GM18520 (cell line): ENCODE measurements around the gene TMEM131.
"Not testable (repeated sequence)": the region's sequence is repeated elsewhere in the genome, so short reads cannot be mapped to it uniquely, and the experiment has no call there.

Experiments used
- ATAC-seq: cut with Tn5 transposase; IDR thresholded peaks from one replicate; pipeline ENCODE4 v1.9.1; 2021; ENCODE audit not compliant: unreplicated experiment

TMEM131 gene

GRCh38 chr2:97826266-97826847 lies 169.4 kb downstream of the TMEM131 start:
- ATAC-seq = not testable (repeated sequence)

DNA sequence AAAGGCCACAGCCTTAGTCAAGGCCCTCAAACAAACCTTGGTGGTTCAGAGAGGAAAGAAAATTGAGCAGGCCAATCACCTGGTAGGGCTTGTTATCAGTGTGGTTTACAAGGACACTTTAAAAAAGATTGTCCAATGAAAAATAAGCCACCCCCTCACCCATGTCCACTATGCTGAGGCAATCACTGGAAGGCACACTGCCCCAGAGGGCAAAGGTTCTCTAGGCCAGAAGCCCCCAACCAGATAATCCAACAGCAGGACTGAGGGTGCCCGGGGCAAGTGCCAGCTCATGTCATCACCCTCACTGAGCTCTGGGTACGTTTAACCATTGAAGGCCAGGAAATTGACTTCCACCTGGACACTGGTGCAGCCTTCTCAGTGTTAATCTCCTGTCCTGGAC lies 171.7 kb downstream of the TMEM131 start:
- ATAC-seq = not testable (repeated sequence)

GRCh38 chr2:97821862-97822261 lies 173.9 kb downstream of the TMEM131 start:
- ATAC-seq = not testable (repeated sequence)

GRCh38 chr2:97819754-97820153 lies 176.0 kb downstream of the TMEM131 start:
- no peak for ATAC-seq

- no peak for ATAC-seq
Observed at GRCh38 chr2:97816411-97816810, 179.3 kb downstream of the TMEM131 start.

DNA sequence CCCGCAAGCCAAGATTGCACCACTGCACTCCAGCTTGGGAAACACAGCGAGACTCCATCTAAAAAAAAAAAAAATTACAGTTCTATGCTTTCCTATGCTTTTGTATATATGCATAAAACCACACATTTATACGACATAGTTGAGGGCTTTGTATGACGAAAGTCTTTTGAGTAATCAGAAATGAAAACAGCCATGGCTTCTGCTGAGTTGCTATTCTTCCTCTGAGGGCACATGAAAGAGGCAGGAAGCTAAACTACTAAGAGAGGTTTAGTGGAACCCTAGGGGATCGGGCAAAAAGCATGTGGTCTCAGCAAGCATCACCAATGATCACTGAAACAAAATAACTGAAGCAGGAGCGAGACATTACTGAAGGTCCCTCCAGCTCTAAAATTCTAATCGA lies 182.8 kb downstream of the TMEM131 start:
- ATAC-seq = no peak

DNA sequence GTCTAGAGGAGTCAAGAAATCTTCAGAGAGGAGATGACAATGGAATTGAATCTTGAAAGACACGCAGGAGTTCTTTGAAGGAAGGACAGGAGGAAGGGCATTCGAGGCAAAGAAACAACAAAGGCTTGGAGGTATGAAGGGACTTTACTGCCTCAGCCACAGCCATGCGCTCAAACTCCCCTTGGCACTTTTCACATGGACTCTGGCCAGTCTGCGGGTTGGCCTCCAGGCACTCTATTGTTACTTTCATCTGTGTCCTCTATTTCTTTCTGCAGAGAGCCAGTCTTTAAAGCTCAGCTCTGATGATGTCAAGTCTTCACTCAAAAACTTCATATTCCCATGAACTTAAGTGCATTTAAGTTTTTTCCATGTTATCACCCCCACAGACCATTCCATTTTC lies 186.9 kb downstream of the TMEM131 start:
- ATAC-seq = no peak

DNA sequence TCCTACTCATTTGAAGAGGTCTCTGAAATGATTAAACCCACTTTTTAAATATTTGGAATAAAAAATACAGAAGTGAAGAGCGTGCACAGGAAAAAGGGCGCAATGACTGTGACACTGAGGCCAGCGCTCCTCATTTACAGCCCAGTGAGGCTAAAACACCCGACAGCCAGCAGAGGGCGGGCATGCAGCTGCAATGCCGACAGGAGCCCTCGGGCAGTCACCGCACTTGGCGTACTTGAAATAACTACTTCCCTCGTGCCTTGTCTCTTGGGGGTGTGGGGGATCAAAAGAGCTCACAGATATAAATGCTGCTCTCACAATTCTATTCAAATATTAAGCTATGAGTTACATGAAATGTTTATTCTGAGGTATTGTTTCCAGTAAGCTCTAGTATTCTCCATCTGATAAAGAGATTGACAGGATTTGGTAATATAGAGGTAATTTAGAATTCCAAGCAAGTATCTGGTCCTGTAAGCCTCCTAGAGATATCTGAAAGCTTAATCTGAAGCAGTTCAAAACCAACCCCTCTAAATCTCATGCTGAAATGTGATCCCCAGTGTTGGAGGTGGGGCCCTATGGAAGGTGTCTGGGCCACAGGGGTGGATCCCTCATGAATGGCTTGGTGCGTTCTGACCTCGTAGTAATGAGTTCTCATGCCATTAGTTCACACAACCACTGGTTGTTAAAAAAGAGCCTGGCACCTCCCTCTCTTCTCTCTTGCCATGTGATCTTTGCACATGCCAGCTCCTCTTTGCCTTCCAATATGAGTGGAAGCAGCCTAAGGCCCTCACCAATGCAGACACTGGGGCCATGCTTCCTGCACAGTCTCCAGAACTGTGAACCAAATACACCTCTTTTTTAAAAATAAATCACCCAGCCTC lies 188.8 kb downstream of the TMEM131 start:
- peak; percentile 65 for ATAC-seq

DNA sequence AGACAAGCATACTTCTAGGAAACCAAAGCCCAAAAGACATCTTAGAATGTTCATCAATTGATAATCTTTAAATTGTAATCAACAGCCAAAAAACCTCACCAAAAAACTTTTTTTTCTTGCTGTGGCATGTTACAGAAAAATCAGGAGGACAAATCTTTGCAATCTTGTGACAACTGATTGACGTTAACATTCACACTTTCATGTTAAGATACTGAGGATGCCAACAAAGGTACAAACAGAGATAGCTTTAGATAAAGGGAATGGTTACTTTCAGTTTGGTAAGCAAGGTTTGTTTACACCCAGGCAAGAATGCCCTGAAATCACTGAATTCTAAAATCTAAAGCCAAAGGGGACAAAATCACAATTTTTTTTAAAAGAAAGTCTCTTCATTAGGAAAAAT lies 190.0 kb downstream of the TMEM131 start:
- ATAC-seq = no peak

GRCh38 chr2:97801028-97801427 lies 194.7 kb downstream of the TMEM131 start:
- no peak for ATAC-seq

DNA sequence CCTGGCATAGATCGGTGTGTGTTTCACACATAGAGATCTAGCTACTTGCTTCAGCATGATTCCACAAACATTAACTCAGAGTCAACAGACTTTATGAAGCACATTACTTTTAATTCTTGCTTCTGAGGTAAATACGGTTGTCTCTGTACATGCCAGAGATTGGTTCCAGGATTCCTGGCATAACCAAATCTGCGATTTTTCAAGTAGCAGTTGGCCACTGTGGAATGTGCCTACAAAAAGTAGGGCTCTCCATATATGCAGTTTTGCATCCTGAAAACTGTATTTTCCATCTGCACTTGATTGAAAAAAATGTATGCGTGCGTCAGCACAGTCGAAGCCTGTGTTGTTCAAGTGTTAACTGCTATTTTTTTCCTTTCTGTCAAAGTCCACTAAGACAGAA lies 197.3 kb downstream of the TMEM131 start:
- ATAC-seq = no peak

GRCh38 chr2:97797355-97797754 lies 198.4 kb downstream of the TMEM131 start:
- no peak for ATAC-seq

DNA sequence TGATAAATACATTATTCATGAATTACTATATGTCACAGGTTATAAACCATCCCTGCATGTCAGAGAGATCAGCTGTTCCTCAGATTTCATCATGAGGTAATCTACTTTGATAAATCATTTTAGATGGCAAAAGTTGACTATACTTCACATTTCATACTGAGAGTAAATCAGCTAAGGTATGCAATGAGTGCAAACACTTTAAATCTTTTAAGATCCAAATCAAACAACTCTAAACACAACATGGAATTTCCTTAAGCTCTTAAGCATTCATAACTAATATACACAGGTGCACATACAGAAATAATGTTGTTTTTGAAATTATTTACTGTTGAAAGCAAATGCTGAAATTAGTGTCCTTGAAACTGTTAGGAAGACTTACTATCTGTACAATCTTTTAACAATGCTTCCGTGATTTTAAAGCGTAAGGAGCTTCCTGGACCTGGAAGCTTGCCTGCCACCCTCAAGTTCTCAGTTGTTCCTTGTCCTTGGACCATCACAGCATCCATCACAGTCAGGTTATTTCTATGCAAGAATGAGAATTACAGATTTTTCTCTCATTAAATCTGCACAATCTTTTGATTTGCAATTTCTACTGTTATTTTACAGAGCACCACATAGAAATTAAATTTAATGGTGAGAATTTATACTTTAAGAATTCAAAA lies 199.2 kb downstream of the TMEM131 start:
- no peak for ATAC-seq

GRCh38 chr2:97792416-97792815 lies 203.3 kb downstream of the TMEM131 start:
- no peak for ATAC-seq

DNA sequence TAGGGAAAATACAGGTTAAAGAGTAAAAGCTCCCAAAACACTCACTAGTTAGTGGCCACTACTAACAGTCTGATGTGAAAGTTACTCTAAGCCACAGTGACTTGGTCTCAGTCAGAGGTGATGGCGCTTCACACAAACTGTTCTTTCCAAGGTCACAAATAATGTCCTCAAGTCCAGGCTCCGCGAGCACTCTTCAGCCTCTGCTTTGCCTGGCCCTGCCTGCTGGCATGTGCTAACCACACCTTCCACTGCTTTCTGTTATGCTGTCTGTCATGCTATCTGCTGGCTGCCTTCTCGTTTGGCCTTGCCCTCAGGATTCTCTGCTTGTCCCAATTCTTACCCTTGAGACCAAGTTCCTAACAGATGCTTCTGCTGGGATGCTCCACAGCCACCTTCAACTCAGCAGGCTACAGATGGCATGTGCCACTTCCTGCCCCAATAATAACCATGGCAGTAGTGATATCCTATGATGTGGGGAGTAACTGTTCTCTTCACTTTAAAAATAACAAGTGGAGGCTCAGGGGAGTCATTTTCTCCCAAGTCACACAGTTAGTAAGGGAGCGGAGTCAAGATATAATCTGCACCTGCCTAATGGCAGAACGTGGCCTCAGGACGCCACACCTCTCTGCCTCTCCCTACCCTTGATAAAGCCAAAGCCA lies 206.6 kb downstream of the TMEM131 start:
- ATAC-seq = no peak

DNA sequence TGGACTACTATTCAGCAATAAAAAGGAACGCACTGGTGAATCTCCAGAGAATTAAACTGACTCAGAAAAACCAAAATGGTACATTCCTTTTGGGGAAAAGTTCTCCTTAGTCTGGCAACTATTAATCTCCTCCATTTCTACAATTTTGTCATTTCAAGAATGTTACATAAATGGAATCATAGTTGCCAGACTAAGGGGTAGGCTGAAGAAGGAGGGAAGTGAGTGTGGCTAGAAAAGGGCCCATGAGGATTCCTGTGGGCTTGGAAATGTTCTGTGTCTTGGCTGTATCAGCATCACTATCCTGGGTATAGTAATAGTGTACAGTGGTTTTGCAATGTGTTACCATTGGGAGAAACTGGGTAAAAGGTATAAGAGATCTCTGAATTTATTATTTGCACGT lies 209.9 kb downstream of the TMEM131 start:
- ATAC-seq = no peak

DNA sequence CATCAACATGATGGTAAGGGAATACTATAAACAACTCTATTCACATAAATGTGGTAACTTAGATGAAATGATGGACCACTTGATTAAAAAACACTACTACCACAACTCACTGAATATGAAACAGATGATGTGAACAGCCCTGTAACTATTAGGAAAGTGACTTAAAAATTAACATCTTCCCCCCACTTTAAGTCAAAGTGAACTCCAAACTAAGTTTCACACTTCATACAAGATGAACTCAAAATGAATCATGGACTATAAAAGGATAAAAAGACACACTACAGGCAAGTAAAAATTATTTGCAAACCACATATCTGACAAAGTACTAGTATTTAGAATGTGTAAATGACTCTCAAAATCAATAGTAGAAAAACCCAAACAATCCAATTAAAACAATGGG lies 210.8 kb downstream of the TMEM131 start:
- ATAC-seq = no peak

DNA sequence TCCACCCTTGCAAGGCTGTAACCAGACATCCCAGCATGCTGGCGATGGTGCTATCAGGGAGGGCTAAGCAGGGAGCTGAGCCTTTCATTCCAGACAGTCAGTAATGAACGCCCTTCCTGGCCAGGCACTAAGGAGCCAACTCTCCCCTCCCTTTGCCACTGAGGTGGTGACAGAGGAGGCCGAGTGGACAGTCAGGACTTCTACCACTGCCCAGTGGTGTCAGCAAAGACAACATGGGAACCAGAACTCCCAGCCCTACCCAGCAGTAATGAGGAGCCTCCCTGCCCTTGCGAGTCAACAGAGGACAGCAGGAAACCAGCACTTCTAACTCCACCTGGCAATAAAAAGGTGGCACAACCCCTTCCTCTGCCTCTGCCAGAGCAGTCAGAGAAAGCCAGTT lies 213.8 kb downstream of the TMEM131 start:
- no peak for ATAC-seq

- ATAC-seq = no peak
Observed at GRCh38 chr2:97779141-97779540, 216.6 kb downstream of the TMEM131 start.

- ATAC-seq = no peak
Observed at GRCh38 chr2:97775074-97775473, 220.7 kb downstream of the TMEM131 start.

GRCh38 chr2:97774425-97774824 lies 221.3 kb downstream of the TMEM131 start:
- no peak for ATAC-seq

DNA sequence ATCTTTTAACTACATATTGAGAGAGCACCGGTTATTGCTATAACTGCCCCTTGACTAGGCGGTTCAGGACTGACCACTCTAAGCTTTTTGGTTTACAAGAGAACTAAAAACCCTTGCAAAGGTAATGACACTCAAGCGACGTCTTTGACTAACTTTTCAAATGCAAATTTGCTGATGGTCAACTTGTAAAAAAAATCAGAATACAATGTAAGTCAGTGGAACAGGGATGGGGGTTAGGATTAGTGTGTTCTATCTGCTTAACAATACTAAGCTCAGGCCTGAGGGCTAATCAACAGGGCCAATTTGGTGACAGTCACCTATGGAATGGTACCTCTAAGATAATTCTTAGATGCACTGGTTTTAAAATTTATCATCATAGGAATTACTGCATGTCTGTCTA lies 225.3 kb downstream of the TMEM131 start:
- ATAC-seq = no peak
